ENCODE results near the gene MED27. TPM values are rescaled to one million over a fixed set of nuclear protein-coding genes. Genes with fewer than 3 reads are reported as not detected.

MED27 gene
- total and polyA plus RNA-seq, 2 experiments from 2014 or later, result 21.4 to 41.1 TPM

DNA sequence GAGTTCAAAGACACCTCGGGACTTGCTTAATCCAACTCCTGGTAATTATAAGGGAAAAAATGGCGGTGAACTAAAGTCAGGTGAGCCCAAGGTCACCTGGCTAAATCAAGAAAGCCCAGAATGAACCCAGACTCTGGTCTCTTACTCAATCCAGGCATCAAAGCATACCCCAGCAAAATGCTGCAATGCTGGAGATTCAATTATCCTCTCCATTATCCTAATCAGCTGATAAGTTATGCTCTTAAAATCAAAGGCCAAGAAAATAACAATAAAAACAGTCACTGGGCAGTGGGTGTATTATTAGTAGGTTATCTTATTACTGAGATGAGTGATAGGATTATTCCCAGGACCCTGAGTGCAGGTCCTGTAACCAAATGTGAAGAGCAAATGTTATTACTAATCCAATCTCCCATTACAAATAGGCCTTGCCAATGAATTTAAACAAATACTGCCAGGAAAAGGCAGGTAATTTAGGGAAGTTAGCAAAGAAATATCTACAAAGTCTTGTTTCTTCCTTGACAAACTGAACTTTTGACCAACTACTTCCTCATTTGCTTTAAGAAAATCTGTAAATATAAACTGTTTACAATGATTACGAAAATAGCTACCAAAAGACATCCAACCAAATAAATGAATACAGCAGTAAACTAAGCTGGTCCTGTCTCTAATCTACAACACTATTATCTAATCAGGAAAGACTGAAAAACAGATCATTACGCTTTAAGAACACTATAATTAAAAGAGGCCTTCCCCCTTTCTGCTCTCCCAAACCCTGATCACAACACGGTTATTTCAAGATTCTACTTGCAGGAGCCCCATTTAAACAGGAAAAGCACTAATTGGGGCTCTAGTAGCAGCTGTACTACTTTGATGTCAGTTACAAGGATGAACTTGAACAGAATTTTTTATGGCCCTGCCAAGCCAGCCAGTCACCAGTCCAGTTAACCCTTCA, 103.2 kb downstream of the MED27 start:
- WGBS, 2 experiments (ENCODE audit: low coverage in 1 of 2, low lambda C conversion rate in 2 of 2, missing lambda C conversion rate in 2 of 2), result 88 to 92% methylated on average over 5 of the region's 5 CpGs

DNA sequence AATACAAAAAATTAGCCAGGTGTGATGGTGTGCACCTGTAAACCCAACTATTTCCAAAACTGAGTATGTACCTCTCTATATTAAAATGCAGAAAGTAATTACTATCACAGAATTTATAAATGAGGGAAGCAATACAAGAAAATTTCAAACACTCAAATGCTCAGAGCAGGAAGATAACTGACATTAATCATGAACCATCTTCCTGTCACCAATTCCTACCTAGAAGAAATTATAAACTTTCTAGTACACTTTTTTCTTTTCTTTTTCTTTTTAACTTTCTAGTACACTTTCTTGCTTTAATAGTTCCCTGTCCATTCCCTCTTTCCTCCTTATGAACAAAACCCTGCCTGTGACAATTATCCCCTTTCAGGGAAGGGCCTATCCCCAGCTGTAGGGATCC, 106.8 kb downstream of the MED27 start:
- Histone ChIP-seq H2AFZ (no peak overlapping the region), H3K4me3 (no peak overlapping the region), H3K9me3 (ENCODE audit: low read depth) (no peaks in the 10 kb centered on the region), H4K20me1 (ENCODE audit: insufficient read depth) (no peaks in the 10 kb centered on the region), H3K9ac (no peak overlapping the region), H3K9me2 (ENCODE audit: insufficient read depth) (no peaks in the 10 kb centered on the region), H3K79me2 (ENCODE audit: insufficient read depth) (0 out of 2 replicates have a peak, but pooled peaks cover 13% of the 10 kb centered on the region), H3K27me3 (replicated peaks; ENCODE audit: insufficient read depth) (no peaks in the 10 kb centered on the region), H3K36me3 (ENCODE audit: low read depth) (no peaks in the 10 kb centered on the region), H3K4me2 (ENCODE audit: unreplicated experiment) (no peak overlapping the region), H3K4me1 (ENCODE audit: insufficient read depth) (no peaks in the 10 kb centered on the region), H3F3A (ENCODE audit: insufficient read depth) (no peaks in the 10 kb centered on the region), H3K27ac (no peak overlapping the region)
- DNase-seq, result no peak
- in situ Hi-C loops (cut with MboI), result no loop called here
- no peak for TF ChIP-seq EZH2 (IDR thresholded peaks at IDR 0.05; ENCODE audit: insufficient read depth, poor library complexity, severe bottlenecking)
- no peak for TF ChIP-seq EZH2phosphoT487 (IDR thresholded peaks at IDR 0.05; ENCODE audit: insufficient read depth, low read depth)

More for the DNA sequence above, 103.2 kb downstream of the MED27 start:
- H2AFZ ChIP-seq, result no peak overlapping the region
- H3K4me1 ChIP-seq (ENCODE audit: insufficient read depth), result peaks cover 8% of the 10 kb centered on the region
- no peaks in the 10 kb centered on the region for H3F3A ChIP-seq (ENCODE audit: insufficient read depth)
- no peak overlapping the region for H3K27ac ChIP-seq
- no peak for DNase-seq
- H3K9me3 ChIP-seq (ENCODE audit: low read depth), result no peaks in the 10 kb centered on the region
- no peak overlapping the region for H3K4me3 ChIP-seq
- no peaks in the 10 kb centered on the region for H4K20me1 ChIP-seq (ENCODE audit: insufficient read depth)
- no peaks in the 10 kb centered on the region for H3K27me3 ChIP-seq (replicated peaks; ENCODE audit: insufficient read depth)
- no peaks in the 10 kb centered on the region for H3K36me3 ChIP-seq (ENCODE audit: low read depth)
- TF ChIP-seq EZH2phosphoT487 (IDR thresholded peaks at IDR 0.05; ENCODE audit: insufficient read depth, low read depth) (no peak), EZH2 (IDR thresholded peaks at IDR 0.05; ENCODE audit: insufficient read depth, poor library complexity, severe bottlenecking) (no peak)
- H3K9me2 ChIP-seq (ENCODE audit: insufficient read depth), result no peaks in the 10 kb centered on the region
- peaks cover 20% of the 10 kb centered on the region; the same call in 1 of the 2 replicates for H3K79me2 ChIP-seq (ENCODE audit: insufficient read depth)
- H3K9ac ChIP-seq, result no peak overlapping the region
- in situ Hi-C loops (cut with MboI), result no loop called here
- H3K4me2 ChIP-seq (ENCODE audit: unreplicated experiment), result no peak overlapping the region

DNA sequence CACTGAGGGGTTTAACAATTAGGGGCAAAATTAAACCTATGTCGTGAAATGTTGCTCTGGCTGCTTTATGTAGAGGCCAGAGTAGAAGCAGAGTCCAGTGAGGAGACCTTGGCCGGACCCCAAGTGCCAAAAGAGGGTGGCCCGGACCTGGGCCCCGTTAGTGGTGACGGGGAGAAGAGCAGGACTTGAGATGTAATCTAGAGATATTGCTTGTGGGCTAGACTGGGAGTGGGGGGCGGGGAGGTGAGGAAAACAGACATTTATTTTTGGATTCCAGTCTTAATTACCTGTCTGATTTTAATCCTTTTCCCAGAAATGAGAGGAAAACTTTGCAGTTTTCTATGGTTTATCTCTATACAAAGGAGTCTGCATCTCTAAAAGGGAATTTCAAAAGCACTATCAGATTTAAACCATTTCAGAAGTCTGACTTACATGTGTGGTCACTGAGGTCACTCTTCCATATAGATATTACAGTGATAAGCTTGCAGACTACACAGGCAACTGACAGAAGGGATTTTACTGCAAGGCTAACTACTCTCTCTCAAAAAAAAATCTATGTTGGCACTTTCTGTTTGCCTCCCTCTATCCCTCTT, 108.1 kb downstream of the MED27 start:
- 96 to 98% methylated on average over 6 of the region's 6 CpGs for WGBS, 2 experiments (ENCODE audit: low coverage in 1 of 2, low lambda C conversion rate in 2 of 2, missing lambda C conversion rate in 2 of 2)
- no peak overlapping the region for H3K4me2 ChIP-seq (ENCODE audit: unreplicated experiment)
- H3K9ac ChIP-seq, result no peak overlapping the region
- no peak for TF ChIP-seq EZH2 (IDR thresholded peaks at IDR 0.05; ENCODE audit: insufficient read depth, poor library complexity, severe bottlenecking)
- no peaks in the 10 kb centered on the region for H3K9me3 ChIP-seq (ENCODE audit: low read depth)
- H3K4me3 ChIP-seq, result no peak overlapping the region
- no peaks in the 10 kb centered on the region for H3K9me2 ChIP-seq (ENCODE audit: insufficient read depth)
- no peaks in the 10 kb centered on the region for H3K27me3 ChIP-seq (replicated peaks; ENCODE audit: insufficient read depth)
- no peaks in the 10 kb centered on the region for H3F3A ChIP-seq (ENCODE audit: insufficient read depth)
- 0 out of 2 replicates have a peak, but pooled peaks cover 4% of the 10 kb centered on the region for H3K79me2 ChIP-seq (ENCODE audit: insufficient read depth)
- H2AFZ ChIP-seq, result no peak overlapping the region
- in situ Hi-C loops (cut with MboI), result no loop called here
- H3K27ac ChIP-seq, result no peak overlapping the region
- DNase-seq, result no peak
- no peaks in the 10 kb centered on the region for H3K4me1 ChIP-seq (ENCODE audit: insufficient read depth)
- H4K20me1 ChIP-seq (ENCODE audit: insufficient read depth), result no peaks in the 10 kb centered on the region
- H3K36me3 ChIP-seq (ENCODE audit: low read depth), result no peaks in the 10 kb centered on the region

DNA sequence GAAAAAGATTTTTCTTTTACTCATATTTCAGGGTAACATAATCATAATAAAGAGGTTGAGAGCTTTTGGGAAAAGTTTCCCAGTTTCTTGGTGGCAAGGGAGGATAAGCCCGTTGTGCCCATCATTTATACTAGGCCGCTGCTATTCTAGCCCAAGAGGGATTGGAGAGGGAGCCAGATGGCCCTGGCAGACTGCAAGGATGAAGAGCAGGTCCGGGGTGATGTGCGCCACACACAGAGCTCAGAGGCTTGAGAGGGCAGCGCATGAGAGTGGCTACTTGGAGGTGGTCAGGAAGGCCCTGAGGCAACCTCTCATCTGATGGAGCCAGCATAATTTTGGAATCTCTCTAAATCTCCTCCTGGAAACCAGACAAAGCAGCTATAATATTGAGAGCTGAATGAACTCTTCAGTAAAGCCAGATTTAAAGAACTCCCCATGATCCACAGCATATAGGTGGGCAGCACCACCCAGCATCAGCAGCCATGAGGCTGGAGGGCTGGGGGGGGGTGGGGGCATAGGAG, 110.1 kb downstream of the MED27 start:
- Histone ChIP-seq H3K9me2 (ENCODE audit: insufficient read depth) (no peaks in the 10 kb centered on the region), H3F3A (ENCODE audit: insufficient read depth) (no peaks in the 10 kb centered on the region), H3K36me3 (ENCODE audit: low read depth) (no peaks in the 10 kb centered on the region), H2AFZ (no peak overlapping the region), H3K9ac (no peak overlapping the region), H3K4me2 (ENCODE audit: unreplicated experiment) (no peak overlapping the region), H3K4me3 (no peak overlapping the region), H4K20me1 (ENCODE audit: insufficient read depth) (no peaks in the 10 kb centered on the region), H3K27ac (no peak overlapping the region), H3K9me3 (ENCODE audit: low read depth) (no peaks in the 10 kb centered on the region), H3K27me3 (replicated peaks; ENCODE audit: insufficient read depth) (no peaks in the 10 kb centered on the region), H3K4me1 (ENCODE audit: insufficient read depth) (no peaks in the 10 kb centered on the region), H3K79me2 (ENCODE audit: insufficient read depth) (no peaks in the 10 kb centered on the region)
- TF ChIP-seq EZH2phosphoT487 (IDR thresholded peaks at IDR 0.05; ENCODE audit: insufficient read depth, low read depth), result no peak
- no peak for TF ChIP-seq EZH2 (IDR thresholded peaks at IDR 0.05; ENCODE audit: insufficient read depth, poor library complexity, severe bottlenecking)
- WGBS, 2 experiments (ENCODE audit: low coverage in 1 of 2, low lambda C conversion rate in 2 of 2, missing lambda C conversion rate in 2 of 2), result 85 to 92% methylated on average over 5 of the region's 5 CpGs
- DNase-seq, result no peak
- in situ Hi-C loops (cut with MboI), result no loop called here
